KMS-11 (cell line): ENCODE data around the gene ANKMY2.

Source experiments
- H2AFZ ChIP-seq: fragments of 200-600 bp; sonication (generic); 2 replicates; pipeline ENCODE4 v1.6.1; 2016; ENCODE audit warnings: antibody characterized with exemption, mixed run types, low read depth
- H3K27ac ChIP-seq: fragments of 200-600 bp; sonication (generic); 2 replicates; pipeline ENCODE4 v1.6.1; 2016; ENCODE audit warnings: mild to moderate bottlenecking, mixed run types
- H3K27me3 ChIP-seq: fragments of 200-600 bp; sonication (generic); 2 replicates; pipeline ENCODE4 v1.6.1; 2017; ENCODE audit warnings: mild to moderate bottlenecking, low read depth, mixed run types, moderate library complexity; ENCODE audit not compliant: insufficient read depth
- H3K36me3 ChIP-seq: fragments of 200-600 bp; sonication (generic); 2 replicates; pipeline ENCODE4 v1.6.1; 2017; ENCODE audit warnings: mild to moderate bottlenecking, mixed run types; ENCODE audit not compliant: insufficient read depth
- H3K4me1 ChIP-seq: fragments of 200-600 bp; sonication (generic); 2 replicates; pipeline ENCODE4 v1.6.1; 2016; ENCODE audit warnings: mild to moderate bottlenecking, low read depth, mixed run types; ENCODE audit not compliant: poor library complexity, severe bottlenecking
- H3K4me2 ChIP-seq: fragments of 200-600 bp; sonication (generic); 2 replicates; pipeline ENCODE4 v1.7.0; 2016; ENCODE audit warnings: mild to moderate bottlenecking, mixed run types
- H3K4me3 ChIP-seq: fragments of 200-600 bp; sonication (generic); IDR thresholded peaks from 2 replicates; pipeline ENCODE4 v1.6.1; 2017; ENCODE audit warnings: low read depth, low read length, mixed read lengths; ENCODE audit not compliant: insufficient read depth
- H3K79me2 ChIP-seq: fragments of 200-600 bp; sonication (generic); 2 replicates; pipeline ENCODE4 v1.6.1; 2016; ENCODE audit warnings: low read depth, mixed run types; ENCODE audit not compliant: insufficient read depth
- H3K9ac ChIP-seq: fragments of 200-600 bp; sonication (generic); 2 replicates; pipeline ENCODE4 v1.6.1; 2016; ENCODE audit warnings: mild to moderate bottlenecking, mixed run types
- H4K20me1 ChIP-seq: fragments of 200-600 bp; sonication (generic); 2 replicates; pipeline ENCODE4 v1.6.1; 2016; ENCODE audit warnings: mild to moderate bottlenecking, mixed run types; ENCODE audit not compliant: insufficient read depth
- TF ChIP-seq, protein P1 (sequence below): fragments of 200-600 bp; sonication (generic); conservative IDR thresholded peaks from 2 replicates; pipeline ENCODE4 v1.6.1; 2017; ENCODE audit warnings: low read depth, mild to moderate bottlenecking, antibody characterized with exemption, low read length, moderate library complexity, mixed read lengths

Gene ANKMY2

DNA sequence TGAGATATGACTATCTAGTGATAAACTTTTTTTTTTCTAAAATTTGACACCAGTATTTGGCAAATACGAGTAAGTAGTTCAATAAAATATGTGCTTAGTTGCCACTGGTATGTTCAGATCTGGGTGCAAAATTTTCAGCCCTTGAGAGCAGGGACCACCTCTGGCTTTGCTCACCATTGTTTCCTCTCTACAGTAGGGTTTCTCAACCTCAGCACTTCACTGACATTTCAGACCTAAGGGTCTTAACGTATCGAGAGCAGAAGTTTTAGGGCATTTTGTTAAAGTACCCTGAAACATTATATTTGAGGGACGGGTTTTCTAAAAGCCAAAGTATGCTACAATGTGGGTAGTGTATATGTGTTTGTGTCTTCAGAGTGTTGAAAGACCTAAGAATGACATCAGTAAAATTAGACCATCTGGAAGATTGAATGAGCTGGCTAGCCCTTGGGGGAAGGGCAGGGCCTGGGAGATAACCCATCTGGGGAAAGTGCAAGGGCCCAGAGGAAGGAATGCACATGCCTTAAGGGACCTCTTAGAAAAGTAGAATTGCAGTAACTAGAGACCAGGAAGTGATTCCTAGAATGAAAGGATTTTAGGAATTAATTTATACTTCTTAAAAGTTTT, 12.2 kb upstream of the ANKMY2 start:
- Histone ChIP-seq H3K27me3 (no peaks in the 10 kb centered on the region), H3K27ac (no peak overlapping the region), H3K4me2 (no peak overlapping the region), H3K79me2 (peaks cover 96% of the 10 kb centered on the region), H2AFZ (no peak overlapping the region), H3K9ac (no peak overlapping the region), H3K4me1 (peaks cover 55% of the 10 kb centered on the region), H3K4me3 (no peak overlapping the region), H4K20me1 (peaks cover 62% of the 10 kb centered on the region), H3K36me3 (no peaks in the 10 kb centered on the region)
- TF ChIP-seq, protein P1, sequence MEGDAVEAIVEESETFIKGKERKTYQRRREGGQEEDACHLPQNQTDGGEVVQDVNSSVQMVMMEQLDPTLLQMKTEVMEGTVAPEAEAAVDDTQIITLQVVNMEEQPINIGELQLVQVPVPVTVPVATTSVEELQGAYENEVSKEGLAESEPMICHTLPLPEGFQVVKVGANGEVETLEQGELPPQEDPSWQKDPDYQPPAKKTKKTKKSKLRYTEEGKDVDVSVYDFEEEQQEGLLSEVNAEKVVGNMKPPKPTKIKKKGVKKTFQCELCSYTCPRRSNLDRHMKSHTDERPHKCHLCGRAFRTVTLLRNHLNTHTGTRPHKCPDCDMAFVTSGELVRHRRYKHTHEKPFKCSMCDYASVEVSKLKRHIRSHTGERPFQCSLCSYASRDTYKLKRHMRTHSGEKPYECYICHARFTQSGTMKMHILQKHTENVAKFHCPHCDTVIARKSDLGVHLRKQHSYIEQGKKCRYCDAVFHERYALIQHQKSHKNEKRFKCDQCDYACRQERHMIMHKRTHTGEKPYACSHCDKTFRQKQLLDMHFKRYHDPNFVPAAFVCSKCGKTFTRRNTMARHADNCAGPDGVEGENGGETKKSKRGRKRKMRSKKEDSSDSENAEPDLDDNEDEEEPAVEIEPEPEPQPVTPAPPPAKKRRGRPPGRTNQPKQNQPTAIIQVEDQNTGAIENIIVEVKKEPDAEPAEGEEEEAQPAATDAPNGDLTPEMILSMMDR, result no peak

DNA sequence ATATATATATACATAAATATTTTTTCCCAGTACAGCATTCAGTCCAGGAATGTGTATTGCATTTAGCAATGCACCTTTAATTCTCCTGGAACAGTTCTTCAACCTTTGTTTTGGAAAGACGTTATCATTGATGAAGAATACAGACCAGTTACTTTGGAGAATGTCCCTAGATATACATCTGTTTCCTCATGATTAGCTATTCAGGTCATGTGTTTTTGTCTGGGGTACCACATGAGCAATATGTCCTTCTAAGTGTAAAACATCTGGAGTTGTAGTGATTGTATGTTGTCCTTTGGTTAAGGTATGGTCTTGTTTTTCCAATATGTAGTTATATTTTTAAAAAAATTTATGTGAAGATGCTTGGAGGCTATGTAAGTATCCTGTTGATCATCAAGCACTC, 10.6 kb upstream of the ANKMY2 start:
- Histone ChIP-seq H3K27me3 (no peaks in the 10 kb centered on the region), H3K27ac (no peak overlapping the region), H4K20me1 (peaks cover 66% of the 10 kb centered on the region), H3K4me1 (peaks cover 45% of the 10 kb centered on the region), H3K4me3 (no peak overlapping the region), H3K36me3 (no peaks in the 10 kb centered on the region), H3K79me2 (peaks cover 96% of the 10 kb centered on the region), H2AFZ (no peak overlapping the region), H3K9ac (no peak overlapping the region), H3K4me2 (no peak overlapping the region)
- TF ChIP-seq, protein P1, result no peak

DNA sequence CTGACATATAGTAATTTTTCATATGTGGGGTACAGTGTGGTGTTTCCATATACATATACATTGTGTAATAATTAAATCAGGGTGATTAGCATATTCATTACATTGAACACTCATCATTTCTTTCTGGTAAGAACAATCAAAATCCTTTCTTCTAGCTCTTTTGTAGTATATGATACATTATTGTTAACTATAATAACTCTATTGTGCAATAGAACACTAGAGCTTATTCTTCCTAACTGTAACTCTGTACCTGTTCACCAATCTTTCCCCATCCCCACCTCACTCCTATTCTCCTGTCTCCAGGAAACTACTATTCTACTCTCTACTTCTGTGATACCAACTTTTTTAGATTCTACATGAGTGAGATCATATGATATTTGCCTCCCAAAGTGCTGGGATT, 9.8 kb upstream of the ANKMY2 start:
- Histone ChIP-seq H4K20me1 (peaks cover 66% of the 10 kb centered on the region), H3K4me3 (no peak overlapping the region), H2AFZ (no peak overlapping the region), H3K27ac (no peak overlapping the region), H3K36me3 (no peaks in the 10 kb centered on the region), H3K4me1 (peaks cover 45% of the 10 kb centered on the region), H3K27me3 (no peaks in the 10 kb centered on the region), H3K9ac (no peak overlapping the region), H3K79me2 (peaks cover 96% of the 10 kb centered on the region), H3K4me2 (no peak overlapping the region)
- TF ChIP-seq, protein P1, result no peak

- TF ChIP-seq, protein P1, result no peak
- Histone ChIP-seq H3K27ac (no peak overlapping the region), H3K4me1 (peaks cover 51% of the 10 kb centered on the region), H3K36me3 (no peaks in the 10 kb centered on the region), H3K4me2 (no peak overlapping the region), H3K9ac (no peak overlapping the region), H4K20me1 (peaks cover 80% of the 10 kb centered on the region), H3K4me3 (no peak overlapping the region), H3K27me3 (no peaks in the 10 kb centered on the region), H2AFZ (no peak overlapping the region), H3K79me2 (peaks cover 100% of the 10 kb centered on the region)
Observed at GRCh38 chr7:16652888-16653287, 7.3 kb upstream of the ANKMY2 start.
